ENCODE data around the gene HDAC4.

HDAC4 gene

GRCh38 chr2:239006622-239007285 lies 394.1 kb downstream of the HDAC4 start:
- 93 to 95% methylated on average over 10 of the region's 10 CpGs for WGBS, 2 experiments
- no peaks in the 10 kb centered on the region for H3K9me3 ChIP-seq (ENCODE audit: control insufficient read depth, low read length)
- no peak overlapping the region for H3K4me3 ChIP-seq (ENCODE audit: insufficient read depth, low read depth, low read length)
- H3K27me3 ChIP-seq (ENCODE audit: control insufficient read depth, insufficient read depth, low read length, poor library complexity, severe bottlenecking), result no peaks in the 10 kb centered on the region
- no peaks in the 10 kb centered on the region for H3K36me3 ChIP-seq (ENCODE audit: control insufficient read depth, insufficient read depth, low read length)
- H3K4me1 ChIP-seq (ENCODE audit: control insufficient read depth, insufficient read depth, low read length), result peaks cover 4% of the 10 kb centered on the region
- no peak overlapping the region for H3K27ac ChIP-seq (ENCODE audit: insufficient read depth, low read depth, low read length, poor library complexity, severe bottlenecking)

DNA sequence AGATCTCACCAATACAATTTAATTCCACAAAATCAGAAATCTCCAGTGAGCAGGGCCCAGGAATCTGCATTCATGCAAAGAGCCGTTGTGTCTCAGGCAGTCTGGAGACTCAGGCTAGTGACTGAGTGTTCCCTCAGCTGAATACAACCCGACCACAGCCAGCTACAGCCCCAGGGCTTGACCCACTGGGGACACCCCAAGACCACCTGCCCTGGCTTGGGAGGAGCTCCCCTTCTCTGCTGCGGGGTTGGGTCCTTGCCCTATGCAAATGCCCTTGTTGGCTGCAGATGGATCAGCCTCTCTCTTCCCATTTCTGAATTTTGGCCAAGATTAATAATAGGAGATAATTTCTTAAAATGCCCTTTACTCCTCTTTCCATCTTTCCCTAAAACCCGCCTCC lies 395.2 kb downstream of the HDAC4 start:
- 81 to 88% methylated on average over 4 of the region's 4 CpGs for WGBS, 2 experiments
- no peak overlapping the region for H3K4me3 ChIP-seq (ENCODE audit: insufficient read depth, low read depth, low read length)
- H3K27me3 ChIP-seq (ENCODE audit: control insufficient read depth, insufficient read depth, low read length, poor library complexity, severe bottlenecking), result no peaks in the 10 kb centered on the region
- H3K4me1 ChIP-seq (ENCODE audit: control insufficient read depth, insufficient read depth, low read length), result peaks cover 4% of the 10 kb centered on the region
- H3K9me3 ChIP-seq (ENCODE audit: control insufficient read depth, low read length), result no peaks in the 10 kb centered on the region
- no peaks in the 10 kb centered on the region for H3K36me3 ChIP-seq (ENCODE audit: control insufficient read depth, insufficient read depth, low read length)
- H3K27ac ChIP-seq (ENCODE audit: insufficient read depth, low read depth, low read length, poor library complexity, severe bottlenecking), result no peak overlapping the region

- Histone ChIP-seq H3K27me3 (ENCODE audit: control insufficient read depth, insufficient read depth, low read length, poor library complexity, severe bottlenecking) (no peaks in the 10 kb centered on the region), H3K36me3 (ENCODE audit: control insufficient read depth, insufficient read depth, low read length) (no peaks in the 10 kb centered on the region), H3K4me3 (ENCODE audit: insufficient read depth, low read depth, low read length) (no peak overlapping the region), H3K9me3 (ENCODE audit: control insufficient read depth, low read length) (no peaks in the 10 kb centered on the region), H3K27ac (ENCODE audit: insufficient read depth, low read depth, low read length, poor library complexity, severe bottlenecking) (no peak overlapping the region), H3K4me1 (ENCODE audit: control insufficient read depth, insufficient read depth, low read length) (peaks cover under 1% of the 10 kb centered on the region)
- 93% methylated on average over 19 of the region's 19 CpGs for WGBS, 2 experiments
Measured at GRCh38 chr2:239004274-239005015, 396.4 kb downstream of the HDAC4 start.

DNA sequence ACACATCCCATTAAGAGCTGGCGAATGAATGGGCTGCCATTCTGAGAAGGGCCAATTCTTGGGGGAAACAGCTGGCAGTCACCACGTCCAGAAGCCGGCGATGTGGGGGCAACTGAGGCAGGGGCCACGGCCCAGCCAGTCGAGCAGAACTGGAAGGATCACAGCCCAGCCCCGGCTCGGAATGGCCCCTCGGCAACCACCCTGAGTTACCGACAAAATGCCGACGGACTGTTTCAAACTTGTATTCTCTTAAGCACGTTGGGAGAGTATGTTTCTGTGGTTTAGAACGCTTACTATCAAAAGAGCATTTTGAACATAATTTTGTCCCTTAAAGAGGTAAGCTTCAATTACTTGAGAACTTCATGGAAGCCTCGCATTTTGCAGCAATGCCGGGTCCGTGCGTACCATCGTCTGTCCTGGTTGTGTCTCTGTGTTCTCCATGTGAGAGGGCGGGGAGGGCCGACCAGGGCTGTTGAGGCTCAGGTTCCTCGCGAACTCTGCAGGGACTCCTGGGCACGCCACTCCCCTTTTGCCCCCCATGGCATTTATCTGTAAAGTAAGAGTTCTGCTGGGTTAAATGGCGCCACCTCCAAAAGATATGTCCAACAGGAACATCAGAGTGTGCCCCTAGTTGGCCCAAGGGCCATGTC lies 397.1 kb downstream of the HDAC4 start:
- Histone ChIP-seq H3K27ac (ENCODE audit: insufficient read depth, low read depth, low read length, poor library complexity, severe bottlenecking) (no peak overlapping the region), H3K36me3 (ENCODE audit: control insufficient read depth, insufficient read depth, low read length) (no peaks in the 10 kb centered on the region), H3K4me1 (ENCODE audit: control insufficient read depth, insufficient read depth, low read length) (no peaks in the 10 kb centered on the region), H3K9me3 (ENCODE audit: control insufficient read depth, low read length) (no peaks in the 10 kb centered on the region), H3K27me3 (ENCODE audit: control insufficient read depth, insufficient read depth, low read length, poor library complexity, severe bottlenecking) (no peaks in the 10 kb centered on the region), H3K4me3 (ENCODE audit: insufficient read depth, low read depth, low read length) (no peak overlapping the region)
- 95 to 96% methylated on average over 25 of the region's 25 CpGs for WGBS, 2 experiments

- Histone ChIP-seq H3K36me3 (ENCODE audit: control insufficient read depth, insufficient read depth, low read length) (no peaks in the 10 kb centered on the region), H3K9me3 (ENCODE audit: control insufficient read depth, low read length) (no peaks in the 10 kb centered on the region), H3K4me3 (ENCODE audit: insufficient read depth, low read depth, low read length) (no peak overlapping the region), H3K27me3 (ENCODE audit: control insufficient read depth, insufficient read depth, low read length, poor library complexity, severe bottlenecking) (no peaks in the 10 kb centered on the region), H3K4me1 (ENCODE audit: control insufficient read depth, insufficient read depth, low read length) (no peaks in the 10 kb centered on the region), H3K27ac (ENCODE audit: insufficient read depth, low read depth, low read length, poor library complexity, severe bottlenecking) (no peak overlapping the region)
- 95 to 97% methylated on average over 12 to 13 of the region's 13 CpGs for whole genome bisulfite sequencing, 2 experiments
Measured at GRCh38 chr2:239002954-239003623, 397.7 kb downstream of the HDAC4 start.

DNA sequence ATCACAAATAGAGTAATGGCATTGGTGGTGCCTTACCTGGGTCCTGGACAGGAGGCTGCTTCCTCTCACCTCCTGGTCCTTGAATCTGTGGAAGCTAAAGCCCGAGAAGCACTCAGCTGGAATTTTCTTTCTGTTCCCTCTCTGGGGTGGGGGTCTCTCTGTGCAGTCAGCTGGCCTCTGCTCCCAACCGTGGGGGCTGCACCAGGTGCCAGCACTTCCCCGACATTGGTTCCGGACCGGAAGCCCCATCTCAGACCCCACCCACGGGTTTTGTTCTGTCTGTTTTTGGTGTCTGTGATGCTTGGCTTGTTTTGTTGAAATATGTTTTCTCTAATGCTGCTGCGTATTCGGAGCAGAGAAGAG lies 398.2 kb downstream of the HDAC4 start:
- Histone ChIP-seq H3K9me3 (ENCODE audit: control insufficient read depth, low read length) (no peaks in the 10 kb centered on the region), H3K4me1 (ENCODE audit: control insufficient read depth, insufficient read depth, low read length) (no peaks in the 10 kb centered on the region), H3K27ac (ENCODE audit: insufficient read depth, low read depth, low read length, poor library complexity, severe bottlenecking) (no peak overlapping the region), H3K36me3 (ENCODE audit: control insufficient read depth, insufficient read depth, low read length) (no peaks in the 10 kb centered on the region), H3K4me3 (ENCODE audit: insufficient read depth, low read depth, low read length) (no peak overlapping the region), H3K27me3 (ENCODE audit: control insufficient read depth, insufficient read depth, low read length, poor library complexity, severe bottlenecking) (no peaks in the 10 kb centered on the region)
- WGBS, 2 experiments, result 92 to 94% methylated on average over 8 of the region's 8 CpGs

- 92% methylated on average over 14 of the region's 14 CpGs for WGBS, 2 experiments
- no peak overlapping the region for H3K4me3 ChIP-seq (ENCODE audit: insufficient read depth, low read depth, low read length)
- no peaks in the 10 kb centered on the region for H3K4me1 ChIP-seq (ENCODE audit: control insufficient read depth, insufficient read depth, low read length)
- H3K9me3 ChIP-seq (ENCODE audit: control insufficient read depth, low read length), result no peaks in the 10 kb centered on the region
- H3K27me3 ChIP-seq (ENCODE audit: control insufficient read depth, insufficient read depth, low read length, poor library complexity, severe bottlenecking), result no peaks in the 10 kb centered on the region
- no peak overlapping the region for H3K27ac ChIP-seq (ENCODE audit: insufficient read depth, low read depth, low read length, poor library complexity, severe bottlenecking)
- no peaks in the 10 kb centered on the region for H3K36me3 ChIP-seq (ENCODE audit: control insufficient read depth, insufficient read depth, low read length)
Measured at GRCh38 chr2:239001794-239002193, 399.0 kb downstream of the HDAC4 start.

GRCh38 chr2:239000500-239001073 lies 400.2 kb downstream of the HDAC4 start:
- H3K4me1 ChIP-seq (ENCODE audit: control insufficient read depth, insufficient read depth, low read length), result no peaks in the 10 kb centered on the region
- no peak overlapping the region for H3K27ac ChIP-seq (ENCODE audit: insufficient read depth, low read depth, low read length, poor library complexity, severe bottlenecking)
- H3K36me3 ChIP-seq (ENCODE audit: control insufficient read depth, insufficient read depth, low read length), result no peaks in the 10 kb centered on the region
- no peaks in the 10 kb centered on the region for H3K27me3 ChIP-seq (ENCODE audit: control insufficient read depth, insufficient read depth, low read length, poor library complexity, severe bottlenecking)
- WGBS, 2 experiments, result 92 to 94% methylated on average over 12 of the region's 12 CpGs
- H3K4me3 ChIP-seq (ENCODE audit: insufficient read depth, low read depth, low read length), result no peak overlapping the region
- no peaks in the 10 kb centered on the region for H3K9me3 ChIP-seq (ENCODE audit: control insufficient read depth, low read length)

- Histone ChIP-seq H3K36me3 (ENCODE audit: control insufficient read depth, insufficient read depth, low read length) (no peaks in the 10 kb centered on the region), H3K27ac (ENCODE audit: insufficient read depth, low read depth, low read length, poor library complexity, severe bottlenecking) (no peak overlapping the region), H3K4me1 (ENCODE audit: control insufficient read depth, insufficient read depth, low read length) (no peaks in the 10 kb centered on the region), H3K27me3 (ENCODE audit: control insufficient read depth, insufficient read depth, low read length, poor library complexity, severe bottlenecking) (no peaks in the 10 kb centered on the region), H3K4me3 (ENCODE audit: insufficient read depth, low read depth, low read length) (no peak overlapping the region), H3K9me3 (ENCODE audit: control insufficient read depth, low read length) (no peaks in the 10 kb centered on the region)
- WGBS, 2 experiments, result 94 to 97% methylated on average over 6 of the region's 6 CpGs
Measured at GRCh38 chr2:239000089-239000488, 400.7 kb downstream of the HDAC4 start.

- Histone ChIP-seq H3K9me3 (ENCODE audit: control insufficient read depth, low read length) (no peaks in the 10 kb centered on the region), H3K4me3 (ENCODE audit: insufficient read depth, low read depth, low read length) (no peak overlapping the region), H3K36me3 (ENCODE audit: control insufficient read depth, insufficient read depth, low read length) (no peaks in the 10 kb centered on the region), H3K27me3 (ENCODE audit: control insufficient read depth, insufficient read depth, low read length, poor library complexity, severe bottlenecking) (no peaks in the 10 kb centered on the region), H3K4me1 (ENCODE audit: control insufficient read depth, insufficient read depth, low read length) (no peaks in the 10 kb centered on the region), H3K27ac (ENCODE audit: insufficient read depth, low read depth, low read length, poor library complexity, severe bottlenecking) (no peak overlapping the region)
- WGBS, 2 experiments, result 91 to 92% methylated on average over 10 of the region's 10 CpGs
Measured at GRCh38 chr2:238999291-238999741, 401.5 kb downstream of the HDAC4 start.
